DND-41 (cell line): ENCODE data around the gene MMRN2.

Experiments used
- ATAC-seq: fragments of 200-7000 bp; cut with Tn5 transposase; 3 replicates; pipeline ENCODE4 v1.9.1; 2021; ENCODE audit warnings: low read depth; ENCODE audit not compliant: insufficient read depth
- DNase-seq: peaks from one replicate; pipeline ENCODE4 v3.0.0-alpha.2; 2020
- H2AFZ ChIP-seq: 2 replicates; pipeline ENCODE4 v1.6.0; 2012; ENCODE audit warnings: low read depth, low read length
- H3K27ac ChIP-seq: 2 replicates; pipeline ENCODE4 v1.5.1; 2012; ENCODE audit warnings: low read length, inconsistent platforms
- H3K27me3 ChIP-seq: fragments of 200-600 bp; sonication (generic); 2 replicates; pipeline ENCODE4 v1.6.0; 2012; ENCODE audit warnings: low read length, mild to moderate bottlenecking, inconsistent platforms; ENCODE audit not compliant: insufficient read depth, poor library complexity
- H3K36me3 ChIP-seq: 2 replicates; pipeline ENCODE4 v1.5.1; 2012; ENCODE audit warnings: low read length, inconsistent platforms; ENCODE audit not compliant: insufficient read depth
- H3K4me1 ChIP-seq: 2 replicates; pipeline ENCODE4 v1.5.1; 2012; ENCODE audit warnings: mild to moderate bottlenecking, low read length; ENCODE audit not compliant: insufficient read depth
- H3K4me2 ChIP-seq: 2 replicates; pipeline ENCODE4 v1.6.0; 2012; ENCODE audit warnings: mild to moderate bottlenecking, moderate library complexity, low read length, inconsistent platforms; ENCODE audit not compliant: insufficient read depth
- H3K4me3 ChIP-seq, 2 experiments: fragments of 200-600 bp in 1 of 2; shearing (Covaris generic) in 1 of 2; 2 replicates each; pipeline ENCODE4 v1.5.1; 2012 to 2016; ENCODE audit warnings: inconsistent platforms in 2 of 2, low read length in 2 of 2, mild to moderate bottlenecking in 2 of 2, low read depth in 1 of 2, moderate library complexity in 1 of 2
- H3K79me2 ChIP-seq: 2 replicates; pipeline ENCODE4 v1.6.0; 2012; ENCODE audit warnings: low read length, inconsistent platforms; ENCODE audit not compliant: insufficient read depth
- H3K9ac ChIP-seq: 2 replicates; pipeline ENCODE4 v1.6.0; 2012; ENCODE audit warnings: low read depth, mild to moderate bottlenecking, inconsistent platforms, low read length, moderate library complexity
- H3K9me3 ChIP-seq: 2 replicates; pipeline ENCODE4 v1.5.1; 2012; ENCODE audit warnings: low read length, moderate library complexity, mild to moderate bottlenecking, inconsistent platforms; ENCODE audit not compliant: insufficient read depth, severe bottlenecking
- H4K20me1 ChIP-seq: 2 replicates; pipeline ENCODE4 v1.6.0; 2012; ENCODE audit warnings: low read length; ENCODE audit not compliant: insufficient read depth
- CTCF ChIP-seq: IDR thresholded peaks from 2 replicates; pipeline ENCODE4 v1.5.1; 2012; ENCODE audit warnings: borderline replicate concordance, low read length, moderate library complexity, mild to moderate bottlenecking; ENCODE audit not compliant: poor library complexity, severe bottlenecking; ENCODE audit errors: extremely low read depth
- EZH2 ChIP-seq: IDR thresholded peaks from 3 replicates; pipeline ENCODE4 v1.6.1; 2012; ENCODE audit warnings: borderline replicate concordance, low read depth, mild to moderate bottlenecking, moderate library complexity, low read length, inconsistent platforms; ENCODE audit not compliant: severe bottlenecking

The MMRN2 gene

GRCh38 chr10:86962136-86962980 is 4.9 kb upstream of the MMRN2 start:
- TF ChIP-seq EZH2 (no peak), CTCF (no peak)
- no peak overlapping the region for H3K4me2 ChIP-seq
- no peak for DNase-seq
- H3K9ac ChIP-seq = no peak overlapping the region
- H3K79me2 ChIP-seq = no peaks in the 10 kb centered on the region
- no peaks in the 10 kb centered on the region for H3K36me3 ChIP-seq
- H3K9me3 ChIP-seq = no peaks in the 10 kb centered on the region
- H2AFZ ChIP-seq = no peak overlapping the region
- H3K27ac ChIP-seq = no peak overlapping the region
- no peak for ATAC-seq
- no peaks in the 10 kb centered on the region for H3K4me1 ChIP-seq
- H3K4me3 ChIP-seq = no peak overlapping the region
- no peaks in the 10 kb centered on the region; the same call in 1 of the 2 replicates for H4K20me1 ChIP-seq
- H3K27me3 ChIP-seq = no peaks in the 10 kb centered on the region

GRCh38 chr10:86961481-86962091 is 4.2 kb upstream of the MMRN2 start:
- TF ChIP-seq EZH2 = no peak
- no peak for TF ChIP-seq CTCF
- Histone ChIP-seq H3K79me2 (no peaks in the 10 kb centered on the region), H3K9ac (no peak overlapping the region), H3K4me1 (no peaks in the 10 kb centered on the region), H3K27me3 (no peaks in the 10 kb centered on the region), H3K36me3 (no peaks in the 10 kb centered on the region), H3K4me2 (no peak overlapping the region), H3K27ac (no peak overlapping the region), H4K20me1 (no peaks in the 10 kb centered on the region; the same call in 1 of the 2 replicates), H3K4me3 (no peak overlapping the region), H2AFZ (no peak overlapping the region), H3K9me3 (no peaks in the 10 kb centered on the region)
- DNase-seq (no peak), ATAC-seq (no peak)

GRCh38 chr10:86960863-86961434 is 3.5 kb upstream of the MMRN2 start:
- no peaks in the 10 kb centered on the region for H3K4me1 ChIP-seq
- H3K9me3 ChIP-seq = no peaks in the 10 kb centered on the region
- TF ChIP-seq EZH2 (no peak), CTCF (no peak)
- H3K27me3 ChIP-seq = no peaks in the 10 kb centered on the region
- no peak for ATAC-seq
- H3K4me3 ChIP-seq = no peak overlapping the region
- H3K27ac ChIP-seq = no peak overlapping the region
- no peak overlapping the region for H3K9ac ChIP-seq
- DNase-seq = no peak
- no peaks in the 10 kb centered on the region; the same call in 1 of the 2 replicates for H4K20me1 ChIP-seq
- H3K36me3 ChIP-seq = no peaks in the 10 kb centered on the region
- H2AFZ ChIP-seq = no peak overlapping the region
- H3K4me2 ChIP-seq = no peak overlapping the region
- H3K79me2 ChIP-seq = no peaks in the 10 kb centered on the region
